D721Med (cell line): ENCODE measurements around the gene SF1.

ENCODE experiments used
- DNase-seq: peaks from one replicate; pipeline ENCODE4 v3.0.0; 2011; ENCODE audit warnings: low spot score; ENCODE audit not compliant: insufficient read length
- FAIRE-seq: peaks from 2 replicates; lab custom pipeline; 2011; peaks lifted over from hg19 to GRCh38; lab: Jason Lieb, UNC
- TF ChIP-seq, protein P1 (sequence below): IDR thresholded peaks from 2 replicates; pipeline ENCODE4 v1.5.1; 2012; ENCODE audit warnings: mild to moderate bottlenecking, control low read depth; ENCODE audit not compliant: insufficient read depth; ENCODE audit errors: missing control alignments

SF1 gene

DNA sequence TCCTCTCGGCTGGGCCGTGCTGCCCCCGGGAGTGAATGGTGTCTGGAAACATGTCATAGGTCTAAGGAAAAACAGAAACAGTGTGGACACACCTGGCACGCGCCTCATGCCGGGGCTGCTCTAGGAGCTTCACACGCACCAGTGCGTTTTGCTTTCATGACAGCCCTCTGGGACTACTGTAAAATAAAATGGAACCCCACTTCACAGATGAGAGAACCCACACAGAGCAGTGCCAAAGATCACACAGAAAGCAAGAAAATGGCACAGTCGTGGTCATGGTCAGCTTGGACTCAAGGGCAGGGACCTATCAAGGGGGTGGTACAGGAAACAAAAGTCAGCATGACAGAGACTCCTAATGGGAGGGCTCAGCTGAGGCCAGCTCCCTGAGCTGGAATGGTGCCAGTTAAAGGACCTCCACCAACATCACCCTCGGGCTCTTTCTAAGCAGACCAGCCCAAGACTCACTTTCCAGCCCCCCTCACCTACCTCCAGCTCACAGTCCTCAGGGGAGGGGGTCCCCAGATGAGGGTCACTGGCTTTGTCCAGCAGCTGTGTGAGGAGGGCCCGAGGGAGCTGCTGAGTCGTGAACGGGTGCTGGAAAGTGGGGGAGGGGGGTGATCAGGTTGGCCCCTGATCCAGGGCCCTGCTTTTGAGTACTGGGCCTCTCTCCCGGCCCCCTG is 21.4 kb upstream of the SF1 start:
- TF ChIP-seq, protein P1, sequence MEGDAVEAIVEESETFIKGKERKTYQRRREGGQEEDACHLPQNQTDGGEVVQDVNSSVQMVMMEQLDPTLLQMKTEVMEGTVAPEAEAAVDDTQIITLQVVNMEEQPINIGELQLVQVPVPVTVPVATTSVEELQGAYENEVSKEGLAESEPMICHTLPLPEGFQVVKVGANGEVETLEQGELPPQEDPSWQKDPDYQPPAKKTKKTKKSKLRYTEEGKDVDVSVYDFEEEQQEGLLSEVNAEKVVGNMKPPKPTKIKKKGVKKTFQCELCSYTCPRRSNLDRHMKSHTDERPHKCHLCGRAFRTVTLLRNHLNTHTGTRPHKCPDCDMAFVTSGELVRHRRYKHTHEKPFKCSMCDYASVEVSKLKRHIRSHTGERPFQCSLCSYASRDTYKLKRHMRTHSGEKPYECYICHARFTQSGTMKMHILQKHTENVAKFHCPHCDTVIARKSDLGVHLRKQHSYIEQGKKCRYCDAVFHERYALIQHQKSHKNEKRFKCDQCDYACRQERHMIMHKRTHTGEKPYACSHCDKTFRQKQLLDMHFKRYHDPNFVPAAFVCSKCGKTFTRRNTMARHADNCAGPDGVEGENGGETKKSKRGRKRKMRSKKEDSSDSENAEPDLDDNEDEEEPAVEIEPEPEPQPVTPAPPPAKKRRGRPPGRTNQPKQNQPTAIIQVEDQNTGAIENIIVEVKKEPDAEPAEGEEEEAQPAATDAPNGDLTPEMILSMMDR, result no peak
- FAIRE-seq (no peak), DNase-seq (no peak)

DNA sequence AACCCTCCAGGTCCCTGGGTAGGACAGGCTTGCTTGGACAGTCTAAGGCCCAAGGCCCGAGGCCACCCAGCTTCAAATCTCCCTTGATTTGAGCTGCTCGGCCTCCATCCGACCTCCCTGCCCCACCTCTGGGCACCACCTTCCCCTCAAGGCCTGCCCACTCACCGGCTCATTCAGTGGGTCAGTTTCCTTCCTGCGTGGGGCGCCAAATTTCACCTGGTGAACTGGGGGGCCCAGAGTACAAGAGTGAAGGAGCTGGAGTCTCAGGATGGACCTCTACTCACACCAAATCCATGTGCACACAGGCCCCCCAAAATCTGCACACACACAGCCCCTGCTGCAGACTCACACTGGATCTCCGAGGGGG is 20.9 kb upstream of the SF1 start:
- TF ChIP-seq, protein P1, result no peak
- DNase-seq, result no peak
- FAIRE-seq, result no peak

DNA sequence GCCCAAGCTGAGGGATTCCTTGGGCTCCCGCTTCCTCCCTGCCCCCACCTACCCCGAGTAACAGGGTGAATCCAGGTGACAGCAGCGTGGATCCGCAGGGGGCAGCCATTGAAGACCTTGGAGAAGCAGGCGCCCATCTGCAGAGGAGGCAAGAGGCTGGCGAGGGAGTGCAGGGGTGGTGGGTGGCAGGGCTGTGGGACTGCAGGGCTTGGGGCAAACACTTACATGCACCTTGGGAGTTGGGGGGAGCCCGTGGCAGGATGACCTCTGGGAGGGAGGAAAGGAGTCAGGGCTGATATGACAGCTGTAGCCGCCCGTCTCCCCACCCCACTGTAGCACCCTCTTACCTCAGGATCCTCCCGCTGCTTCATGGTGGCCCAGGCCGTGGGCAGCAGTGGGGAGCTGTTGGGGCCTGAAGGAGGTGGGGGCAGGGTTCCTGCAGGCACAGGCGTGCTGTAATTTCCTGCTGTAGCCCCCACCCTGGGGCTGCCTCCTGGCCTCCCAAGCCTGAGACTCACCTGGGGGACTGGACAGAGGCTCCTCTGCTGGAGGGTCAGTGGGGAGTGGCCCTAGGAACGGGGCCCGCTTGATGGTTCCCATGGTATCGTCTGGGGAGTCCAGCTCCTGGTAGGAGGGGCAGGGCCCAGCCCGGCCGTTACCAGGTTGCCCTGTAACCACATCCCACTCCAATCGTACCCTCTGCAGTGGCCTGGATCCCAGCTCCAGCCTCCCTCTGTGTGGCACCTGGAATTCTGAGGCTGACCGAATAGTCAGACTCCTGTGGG is 18.6 kb upstream of the SF1 start:
- FAIRE-seq, result no peak
- no peak for DNase-seq
- TF ChIP-seq, protein P1, result no peak

DNA sequence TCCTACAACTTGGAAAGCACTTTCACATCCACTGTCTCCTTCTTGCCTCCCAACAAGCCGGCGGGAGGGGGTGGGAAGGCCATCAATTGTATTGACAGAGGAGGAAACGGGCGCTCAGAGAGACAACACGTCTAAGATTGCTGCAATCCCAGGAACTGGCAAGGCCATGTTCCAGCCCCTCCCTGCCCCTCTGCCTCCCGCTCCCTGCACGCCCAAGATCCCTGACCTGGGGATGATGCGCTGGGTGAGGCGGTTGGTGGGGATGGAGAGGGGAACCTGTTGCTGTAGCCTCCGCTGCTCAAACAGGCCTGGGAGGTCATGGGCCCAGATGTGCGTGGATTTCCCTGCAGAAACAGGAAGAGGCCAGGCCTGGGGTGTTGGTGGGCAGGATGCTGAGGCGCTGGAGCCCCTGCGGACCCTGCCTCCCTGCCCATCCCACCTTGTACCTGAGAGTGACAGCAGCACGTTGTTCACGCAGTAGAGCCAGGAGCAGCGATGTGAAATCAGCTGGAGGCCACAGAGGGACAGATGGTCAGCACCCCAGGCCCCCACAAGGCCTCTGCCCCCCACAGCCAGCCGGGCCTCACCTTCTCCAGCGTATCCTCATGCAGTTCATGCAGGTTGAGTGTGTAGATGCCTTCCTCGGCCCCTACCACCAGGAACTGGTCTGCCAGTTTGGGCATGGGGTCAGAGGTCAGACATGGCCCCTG is 17.9 kb upstream of the SF1 start:
- TF ChIP-seq, protein P1, result no peak
- DNase-seq (no peak), FAIRE-seq (no peak)

DNA sequence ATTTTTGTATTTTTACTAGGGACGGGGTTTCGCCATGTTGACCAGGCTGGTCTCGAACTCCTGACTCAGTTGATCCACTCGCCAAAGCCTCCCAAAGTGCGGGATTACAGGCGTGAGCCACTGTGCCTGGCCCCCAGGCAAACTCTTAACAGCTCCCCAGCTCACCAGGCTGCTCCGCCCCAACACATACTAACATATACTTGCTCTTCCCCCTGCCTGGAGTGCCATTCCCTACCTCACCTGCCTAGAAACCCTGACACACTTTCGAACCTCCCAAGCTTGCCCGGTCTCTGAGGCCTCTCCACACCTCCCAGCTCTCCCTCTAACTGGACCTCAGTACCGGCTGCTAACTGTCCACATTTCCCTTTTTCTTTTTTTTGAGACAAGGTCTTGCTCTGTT is 16.2 kb upstream of the SF1 start:
- FAIRE-seq, result no peak
- TF ChIP-seq, protein P1, result no peak
- no peak for DNase-seq

DNA sequence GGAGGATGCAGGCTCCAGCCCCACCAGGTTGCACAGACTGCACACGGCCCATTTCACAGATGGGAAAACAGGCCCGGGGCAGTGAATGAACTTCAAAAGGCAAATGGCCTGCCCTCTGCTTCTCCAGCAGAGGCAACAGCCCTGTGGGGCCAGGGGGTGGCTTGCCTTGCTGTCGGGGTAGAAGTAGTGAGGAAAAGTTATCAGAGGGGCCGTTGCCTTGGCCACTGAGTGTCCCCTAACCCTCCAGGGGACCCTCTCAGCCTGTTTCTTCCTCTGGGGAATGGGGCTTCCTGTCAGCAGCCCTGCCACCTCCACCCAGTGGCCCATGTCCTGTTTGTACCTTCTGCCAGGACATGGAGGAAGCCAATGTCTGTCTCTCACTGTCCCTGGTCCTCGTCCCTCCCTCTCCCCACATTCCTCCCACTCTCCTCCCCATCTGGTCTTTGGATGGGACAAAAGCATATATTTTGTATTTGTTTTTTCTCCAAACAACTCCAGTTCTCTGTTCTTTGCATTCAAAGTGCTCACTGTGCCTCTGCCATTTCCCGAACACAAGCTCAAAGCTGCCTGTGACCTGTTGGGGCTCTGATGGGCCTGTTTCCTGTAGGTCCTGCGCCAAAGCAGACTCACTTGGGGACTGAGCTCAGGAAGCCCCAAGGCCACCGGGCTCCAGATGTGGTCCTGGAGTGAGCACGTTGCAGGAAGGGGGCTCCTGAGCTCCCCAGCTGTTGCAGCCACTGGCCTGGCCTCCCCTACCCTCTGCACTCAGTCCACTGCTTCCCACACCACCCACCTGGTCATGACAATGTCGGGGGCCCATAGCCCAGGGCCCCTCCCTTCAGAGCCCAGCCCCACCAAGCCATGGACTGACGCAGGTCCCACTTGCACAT is 15.2 kb upstream of the SF1 start:
- FAIRE-seq (no peak), DNase-seq (no peak)
- TF ChIP-seq, protein P1, result no peak
